HT1080 (cell line): ENCODE measurements around the gene ZNF576. TPM values are rescaled to one million over a fixed set of nuclear protein-coding genes. Genes with fewer than 3 reads are reported as not detected.
A peak's percentile ranks its signal among the peaks of the same experiment; 100 is the strongest.
"Not testable (repeated sequence)": the region's sequence is repeated elsewhere in the genome, so short reads cannot be mapped to it uniquely, and the experiment has no call there.

Experiments
- DNase-seq: peaks from one replicate; pipeline ENCODE4 v3.0.0-alpha.2; 2015; ENCODE audit warnings: low read depth
- total RNA-seq: library from RNA; depleted of rRNA; stranded (reverse); fragments of >200 nt; shearing (Covaris generic); gene quantifications from 2 replicates; pipeline ENCODE4 v1.2.3, GENCODE V29; 2014

The ZNF576 gene
- total RNA-seq, 1 experiment from 2014 or later, result 19.4 TPM

- no peak for DNase-seq
Measured at GRCh38 chr19:43598445-43599240, 2.2 kb downstream of the ZNF576 start.

GRCh38 chr19:43599635-43600295 is 3.4 kb downstream of the ZNF576 start:
- DNase-seq, result no peak

- not testable (repeated sequence) for DNase-seq
Measured at GRCh38 chr19:43600326-43600725, 3.9 kb downstream of the ZNF576 start.

- DNase-seq, result no peak
Measured at GRCh38 chr19:43605875-43606568, 9.6 kb downstream of the ZNF576 start.

- no peak for DNase-seq
Measured at GRCh38 chr19:43606569-43607229, 10.3 kb downstream of the ZNF576 start.

- no peak for DNase-seq
Measured at GRCh38 chr19:43607238-43608205, 11.1 kb downstream of the ZNF576 start.

- DNase-seq, result no peak
Measured at GRCh38 chr19:43609872-43610271, 13.5 kb downstream of the ZNF576 start.

- DNase-seq, result peak; percentile 51
Measured at GRCh38 chr19:43610493-43610892, 14.1 kb downstream of the ZNF576 start.

- no peak for DNase-seq
Measured at GRCh38 chr19:43611788-43612187, 15.4 kb downstream of the ZNF576 start, which contains the start of gene SRRM5. TSS of gene SRRM5 (plus strand) at chr19:43612088. CDS start at chr19:43612122, 34 bp downstream.

GRCh38 chr19:43612374-43612773 is 16.0 kb downstream of the ZNF576 start:
- no peak for DNase-seq

GRCh38 chr19:43616306-43616705 is 19.9 kb downstream of the ZNF576 start:
- no peak for DNase-seq

GRCh38 chr19:43616954-43617353 is 20.6 kb downstream of the ZNF576 start:
- DNase-seq, result no peak

GRCh38 chr19:43618921-43619261 is 22.5 kb downstream of the ZNF576 start:
- no peak for DNase-seq

GRCh38 chr19:43619262-43620060 is 23.1 kb downstream of the ZNF576 start, which contains the start of gene ZNF428:
TSS of gene ZNF428 (minus strand) at chr19:43619629. CDS start at chr19:43614304, 5,325 bp downstream.
- DNase-seq, result peak; percentile 65

GRCh38 chr19:43620061-43621001 is 23.9 kb downstream of the ZNF576 start:
- DNase-seq, result no peak

- no peak for DNase-seq
Measured at GRCh38 chr19:43622070-43622469, 25.7 kb downstream of the ZNF576 start.

GRCh38 chr19:43622956-43623355 is 26.6 kb downstream of the ZNF576 start:
- no peak for DNase-seq
